PC-3 (cell line): ENCODE results near the gene PXDC1.

Source experiments
- CTCF ChIP-seq: fragments of 300-600 bp; sonication (generic); conservative IDR thresholded peaks from 2 replicates; pipeline ENCODE4 v1.5.1; 2017; ENCODE audit warnings: antibody characterized with exemption, low read depth, mild to moderate bottlenecking, low read length
- EZH2phosphoT487 ChIP-seq: fragments of 300-600 bp; sonication (generic); IDR thresholded peaks from 2 replicates; pipeline ENCODE4 v1.6.1; 2018; ENCODE audit warnings: mild to moderate bottlenecking, antibody characterized with exemption, low read length, borderline replicate concordance

GRCh38 chr6:3757241-3757641 is 5.7 kb upstream of the PXDC1 start:
- TF ChIP-seq CTCF = no peak
- no peak for TF ChIP-seq EZH2phosphoT487
